Activated T-helper 1 cell treated with Interleukin-2 at 50 U/mL for 16 hours (primary cell): Measurements from ENCODE around the gene KRTAP4-1.
"Not testable (repeated sequence)": the region's sequence is repeated elsewhere in the genome, so short reads cannot be mapped to it uniquely, and the experiment has no call there.

ENCODE experiments used
- DNase-seq: peaks from one replicate; pipeline ENCODE4 v3.0.0-alpha.2; 2020; ENCODE audit warnings: low read depth

Gene KRTAP4-1

GRCh38 chr17:41171886-41172285 is 12.8 kb downstream of the KRTAP4-1 start:
- DNase-seq = no peak

GRCh38 chr17:41168121-41168520 is 16.6 kb downstream of the KRTAP4-1 start, which contains the start of gene KRTAP4-3:
Gene KRTAP4-3, minus strand, starts transcription at chr17:41168221. Its CDS starts 49 bp downstream, at chr17:41168172.
- no peak for DNase-seq

DNA sequence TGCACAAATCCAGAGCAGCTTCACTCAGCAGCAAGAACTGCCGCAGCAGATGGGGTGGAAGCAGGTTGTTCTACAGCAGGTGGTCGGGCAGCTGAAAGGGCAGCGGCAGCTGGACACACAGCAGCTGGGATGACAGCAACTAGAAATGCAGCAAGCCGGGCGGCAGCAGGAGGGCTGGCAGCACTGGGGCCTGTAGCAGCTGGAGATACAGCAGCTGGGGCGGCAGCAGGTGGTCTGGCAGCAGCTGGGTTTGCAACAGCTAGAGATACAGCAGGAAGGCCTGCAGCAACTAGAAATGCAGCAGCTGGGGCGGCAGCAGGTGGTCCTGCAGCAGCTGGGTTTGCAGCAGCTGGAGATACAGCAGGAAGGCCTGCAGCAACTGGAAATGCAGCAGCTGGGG is 17.1 kb downstream of the KRTAP4-1 start:
- DNase-seq = no peak

GRCh38 chr17:41163828-41164227 is 20.9 kb downstream of the KRTAP4-1 start:
- no peak for DNase-seq

DNA sequence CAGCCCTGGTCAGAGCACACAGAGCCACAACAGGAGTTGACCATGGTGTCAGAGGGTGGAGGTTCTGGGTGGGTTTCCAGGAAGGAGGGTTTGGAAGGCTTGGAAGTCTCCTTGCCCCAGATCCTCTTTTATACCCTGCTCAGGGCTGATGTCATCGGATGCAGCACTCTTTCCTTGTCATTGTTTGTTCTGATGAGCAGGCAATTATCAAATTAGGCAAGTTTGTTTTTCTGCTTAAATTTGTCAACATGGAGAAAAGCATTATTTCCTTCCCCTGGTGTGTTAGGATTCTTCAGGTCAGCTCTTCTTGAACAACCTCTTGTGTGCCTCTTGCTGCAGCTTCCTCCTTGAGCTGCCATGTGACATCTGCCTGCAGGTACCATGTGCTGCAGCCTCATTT is 24.1 kb downstream of the KRTAP4-1 start, which contains the start of gene KRTAP4-4:
Gene KRTAP4-4, minus strand, starts transcription at position 101 of the 400 bp plus-strand sequence. Its CDS starts 57 bp downstream, at position 44.
- no peak for DNase-seq

- not testable (repeated sequence) for DNase-seq
These were observed 24.5 kb downstream of the KRTAP4-1 start for GRCh38 chr17:41160190-41160589.

- no peak for DNase-seq
These were observed 30.9 kb downstream of the KRTAP4-1 start for GRCh38 chr17:41153856-41154255.

- no peak for DNase-seq
These were observed 33.2 kb downstream of the KRTAP4-1 start for GRCh38 chr17:41151525-41151924.

DNA sequence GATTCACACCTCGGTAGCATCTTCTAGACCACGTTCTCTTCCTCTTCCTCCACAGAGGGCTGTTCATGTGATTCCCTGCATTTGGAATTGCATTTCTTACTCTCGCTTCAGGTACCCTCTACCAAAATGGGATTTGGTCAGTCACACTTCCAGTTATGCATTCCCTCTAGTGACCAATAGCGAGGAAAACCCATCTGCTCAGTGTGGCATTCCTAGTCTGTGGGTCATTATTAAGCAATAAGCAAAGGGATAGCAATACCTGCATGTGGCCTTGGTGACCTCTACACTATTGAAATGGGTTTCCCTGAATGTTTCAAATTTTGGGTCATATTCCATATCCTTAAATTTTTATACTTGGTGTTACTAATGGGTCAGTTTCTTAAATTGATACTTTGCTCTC is 34.7 kb downstream of the KRTAP4-1 start:
- DNase-seq = no peak

DNA sequence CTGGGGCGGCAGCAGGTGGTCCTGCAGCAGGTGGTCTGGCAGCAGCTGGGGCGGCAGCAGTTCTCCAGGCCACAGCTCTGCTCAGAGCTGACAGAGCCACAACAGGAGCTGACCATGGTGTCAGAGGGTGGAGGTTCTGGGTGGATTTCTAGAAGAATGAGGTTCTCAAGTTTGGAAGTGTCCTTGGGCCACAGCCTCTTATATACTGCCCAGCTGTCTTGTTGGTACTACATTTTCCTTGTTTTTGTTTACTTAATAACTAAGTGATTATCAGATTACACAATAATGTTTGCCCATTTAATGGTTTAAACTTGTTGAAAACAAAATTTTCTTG is 35.1 kb downstream of the KRTAP4-1 start, which contains the start of gene KRTAP4-5:
Gene KRTAP4-5, minus strand, starts transcription at position 174 of the 334 bp plus-strand sequence. Its CDS starts 58 bp downstream, at position 116.
- no peak for DNase-seq

- not testable (repeated sequence) for DNase-seq
These were observed 35.6 kb downstream of the KRTAP4-1 start for GRCh38 chr17:41148971-41149651.

DNA sequence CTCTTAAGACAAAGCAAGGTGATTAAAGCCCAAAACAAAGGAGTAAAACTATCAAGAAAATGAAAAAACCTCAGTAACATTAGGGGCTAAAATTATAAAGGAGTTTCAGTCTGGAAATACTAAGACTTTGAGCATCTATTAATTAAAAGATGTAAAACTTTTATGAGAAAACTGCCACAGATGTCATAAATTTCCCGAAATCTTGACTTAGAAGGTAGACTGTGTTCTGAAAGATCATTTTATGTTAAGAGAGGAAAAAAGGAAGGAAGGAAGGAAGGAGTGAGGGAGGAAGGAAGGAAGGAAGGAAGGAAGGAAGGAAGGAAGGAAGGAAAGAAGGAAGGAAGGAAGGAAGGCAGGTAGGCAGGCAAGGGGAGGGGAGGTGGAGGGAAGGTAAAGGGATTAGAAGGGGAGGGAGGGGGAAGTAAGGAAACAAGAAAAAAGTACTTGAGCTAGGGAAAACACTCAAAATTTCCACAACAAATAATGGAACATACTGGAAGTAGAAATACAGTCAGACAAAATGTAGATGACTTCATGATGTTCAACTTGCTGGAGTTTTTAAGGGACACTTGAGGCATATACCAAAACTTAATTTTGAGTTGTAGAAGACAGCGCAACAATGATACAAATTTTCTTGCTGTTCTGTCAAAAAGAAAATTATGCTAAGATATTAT is 37.0 kb downstream of the KRTAP4-1 start:
- DNase-seq = no peak

- DNase-seq = no peak
These were observed 39.5 kb downstream of the KRTAP4-1 start for GRCh38 chr17:41145261-41145660.

DNA sequence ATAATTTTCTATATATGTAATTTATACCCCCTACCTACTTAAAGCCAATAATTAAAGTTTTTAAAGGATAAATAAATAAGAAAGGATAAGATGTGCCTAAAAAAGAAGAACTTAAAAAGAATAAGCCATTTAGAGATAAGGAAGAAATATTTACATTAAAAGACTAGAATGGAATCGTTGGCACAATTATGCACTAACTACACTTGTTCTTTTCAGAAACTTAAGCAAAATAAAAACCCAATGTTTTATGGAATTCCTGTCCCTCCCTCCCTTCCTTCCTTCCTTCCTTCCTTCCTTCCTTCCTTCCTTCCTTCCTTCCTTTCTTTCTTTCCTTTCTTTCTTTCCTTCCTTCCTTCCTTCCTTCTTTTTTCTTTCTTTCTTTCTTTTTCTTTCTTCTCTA is 39.9 kb downstream of the KRTAP4-1 start:
- no peak for DNase-seq

DNA sequence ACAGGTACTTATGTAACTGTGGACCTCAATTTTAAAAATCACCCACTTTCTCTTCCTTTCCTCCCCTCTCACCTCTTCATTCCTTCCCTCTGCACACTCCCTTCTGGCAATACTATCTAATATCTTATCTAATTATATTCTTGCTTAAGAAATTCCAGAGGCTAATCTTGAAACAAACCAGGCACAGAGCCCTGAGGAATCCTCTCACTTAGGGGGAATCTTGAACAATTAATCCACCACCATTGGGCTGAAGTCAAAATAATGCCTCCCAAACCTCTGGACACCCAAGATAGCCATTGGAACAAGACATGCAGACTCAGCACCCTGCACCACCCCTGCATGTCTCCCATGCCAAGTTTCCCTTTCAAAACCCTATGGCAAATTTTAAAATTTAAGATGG is 43.4 kb downstream of the KRTAP4-1 start:
- no peak for DNase-seq

DNA sequence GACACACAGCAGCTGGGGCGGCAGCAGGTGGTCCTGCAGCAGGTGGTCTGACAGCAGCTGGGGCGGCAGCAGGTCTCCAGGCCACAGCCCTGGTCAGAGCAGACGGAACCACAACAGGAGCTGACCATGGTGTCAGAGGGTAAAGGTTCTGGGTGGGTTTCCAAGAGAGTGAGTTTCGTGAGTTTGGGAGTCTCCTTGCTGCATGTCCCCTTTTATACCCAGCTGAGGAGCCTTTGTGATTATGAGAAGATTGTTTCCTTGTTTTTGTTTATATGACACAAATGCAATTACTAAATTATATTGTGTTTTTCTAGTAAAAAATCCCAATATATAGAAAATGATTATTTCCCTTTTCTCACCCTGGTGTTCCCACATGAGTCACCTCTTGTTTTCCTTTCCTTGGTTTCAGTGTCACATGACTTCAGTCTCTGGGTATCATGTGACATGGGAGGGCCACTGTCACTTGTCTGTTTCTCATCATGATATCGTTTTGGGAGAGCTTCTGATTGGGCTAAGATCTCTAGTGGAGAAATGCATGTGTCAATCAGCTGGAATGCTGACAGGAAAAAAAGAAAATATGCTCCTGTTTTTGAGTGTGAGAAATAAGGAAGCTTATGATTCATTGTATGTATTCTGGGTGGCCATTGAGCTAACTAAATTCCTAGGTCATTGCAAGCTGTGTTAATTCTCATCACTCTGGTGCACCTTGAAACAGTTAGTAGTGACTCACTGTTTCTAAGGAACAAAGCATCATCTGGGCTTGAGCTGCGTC is 44.2 kb downstream of the KRTAP4-1 start, which contains the start of gene KRTAP4-6:
Gene KRTAP4-6, minus strand, starts transcription at position 185 of the 772 bp plus-strand sequence. Its CDS starts 57 bp downstream, at position 128.
- no peak for DNase-seq

GRCh38 chr17:41139865-41140264 is 44.8 kb downstream of the KRTAP4-1 start:
- DNase-seq = not testable (repeated sequence)
